WERI-Rb-1 (cell line): ENCODE measurements around the gene TMEM178B.
"Not testable (repeated sequence)": the region's sequence is repeated elsewhere in the genome, so short reads cannot be mapped to it uniquely, and the experiment has no call there.

Source experiments
- DNase-seq: peaks from one replicate; pipeline ENCODE4 v3.0.0-alpha.2; 2020
- H3K27ac ChIP-seq: fragments of 250-450 bp; sonication (Bioruptor Pico); 2 replicates; pipeline ENCODE4 v1.5.1; 2020; ENCODE audit warnings: mild to moderate bottlenecking, moderate library complexity
- H3K27me3 ChIP-seq: fragments of 250-450 bp; sonication (Bioruptor Pico); 2 replicates; pipeline ENCODE4 v1.5.1; 2021; ENCODE audit warnings: mild to moderate bottlenecking, low read depth, moderate library complexity; ENCODE audit not compliant: insufficient read depth, severe bottlenecking
- H3K36me3 ChIP-seq: fragments of 250-450 bp; sonication (Bioruptor Pico); 2 replicates; pipeline ENCODE4 v1.5.1; 2020; ENCODE audit warnings: mild to moderate bottlenecking, moderate library complexity
- H3K4me3 ChIP-seq: 2 replicates; pipeline ENCODE4 v1.5.1; 2011; ENCODE audit warnings: low read depth, mild to moderate bottlenecking, control low read depth, low read length
- H3K9me3 ChIP-seq: fragments of 250-450 bp; sonication (Bioruptor Pico); 2 replicates; pipeline ENCODE4 v1.5.1; 2021; ENCODE audit warnings: mild to moderate bottlenecking, moderate library complexity; ENCODE audit not compliant: severe bottlenecking
- CTCF ChIP-seq: IDR thresholded peaks from 2 replicates; pipeline ENCODE4 v1.5.1; 2011; ENCODE audit warnings: low read depth, mild to moderate bottlenecking, control low read depth, inconsistent platforms, low read length

TMEM178B gene

GRCh38 chr7:141397236-141398163 lies 323.6 kb downstream of the TMEM178B start:
- no peak for DNase-seq
- no peak for TF ChIP-seq CTCF
- Histone ChIP-seq H3K27me3 (no peaks in the 10 kb centered on the region), H3K27ac (no peak overlapping the region), H3K36me3 (no peaks in the 10 kb centered on the region), H3K9me3 (no peaks in the 10 kb centered on the region), H3K4me3 (no peak overlapping the region)

- H3K36me3 ChIP-seq = no peaks in the 10 kb centered on the region
- H3K4me3 ChIP-seq = no peak overlapping the region
- no peaks in the 10 kb centered on the region for H3K27me3 ChIP-seq
- TF ChIP-seq CTCF = no peak
- no peak overlapping the region for H3K27ac ChIP-seq
- no peak for DNase-seq
- H3K9me3 ChIP-seq = no peaks in the 10 kb centered on the region
These were observed 326.5 kb downstream of the TMEM178B start for GRCh38 chr7:141400356-141400755.

- H3K27ac ChIP-seq = no peak overlapping the region
- H3K27me3 ChIP-seq = no peaks in the 10 kb centered on the region
- TF ChIP-seq CTCF = no peak
- no peaks in the 10 kb centered on the region for H3K9me3 ChIP-seq
- no peaks in the 10 kb centered on the region for H3K36me3 ChIP-seq
- H3K4me3 ChIP-seq = no peak overlapping the region
- no peak for DNase-seq
These were observed 328.6 kb downstream of the TMEM178B start for GRCh38 chr7:141402277-141402996.

- not testable (repeated sequence) for H3K27ac ChIP-seq, DNase-seq, H3K4me3 ChIP-seq, H3K9me3 ChIP-seq, H3K36me3 ChIP-seq, H3K27me3 ChIP-seq
These were observed 330.0 kb downstream of the TMEM178B start for GRCh38 chr7:141403846-141404245.

- H3K36me3 ChIP-seq = no peaks in the 10 kb centered on the region
- DNase-seq = no peak
- no peak overlapping the region for H3K27ac ChIP-seq
- TF ChIP-seq CTCF = no peak
- H3K4me3 ChIP-seq = no peak overlapping the region
- no peaks in the 10 kb centered on the region for H3K9me3 ChIP-seq
- H3K27me3 ChIP-seq = no peaks in the 10 kb centered on the region
These were observed 332.5 kb downstream of the TMEM178B start for GRCh38 chr7:141406347-141406746.

- DNase-seq = no peak
- TF ChIP-seq CTCF = no peak
- H3K27me3 ChIP-seq = no peaks in the 10 kb centered on the region
- no peak overlapping the region for H3K27ac ChIP-seq
- no peak overlapping the region for H3K4me3 ChIP-seq
- no peaks in the 10 kb centered on the region for H3K36me3 ChIP-seq
- H3K9me3 ChIP-seq = no peaks in the 10 kb centered on the region
These were observed 334.0 kb downstream of the TMEM178B start for GRCh38 chr7:141407893-141408292.
